Effector memory CD4-positive, alpha-beta T cell (primary cell): ENCODE results near the gene ASCC2.

ENCODE experiments used
- DNase-seq, 3 donors: peaks; one replicate each; pipeline ENCODE4 v3.0.0-alpha.2; 2020
- H3K27ac ChIP-seq: 2 replicates; pipeline ENCODE4 v1.7.0; 2013; ENCODE audit warnings: mild to moderate bottlenecking, low read length, moderate library complexity; ENCODE audit not compliant: insufficient read depth, poor library complexity, severe bottlenecking
- H3K27me3 ChIP-seq: replicated peaks from 2 replicates; pipeline ENCODE4 v1.7.0; 2013; ENCODE audit warnings: mild to moderate bottlenecking, low read length; ENCODE audit not compliant: insufficient read depth, control insufficient read depth, poor library complexity, severe bottlenecking
- H3K36me3 ChIP-seq: 2 replicates; pipeline ENCODE4 v1.7.0; 2013; ENCODE audit warnings: mild to moderate bottlenecking, low read length, moderate library complexity; ENCODE audit not compliant: control insufficient read depth, insufficient read depth
- H3K4me1 ChIP-seq: 2 replicates; pipeline ENCODE4 v1.7.0; 2013; ENCODE audit warnings: low read length, mild to moderate bottlenecking; ENCODE audit not compliant: control insufficient read depth, insufficient read depth, poor library complexity, severe bottlenecking
- H3K4me3 ChIP-seq: 2 replicates; pipeline ENCODE4 v1.7.0; 2013; ENCODE audit warnings: low read length, low read depth, mild to moderate bottlenecking; ENCODE audit not compliant: insufficient read depth, poor library complexity, severe bottlenecking
- H3K9me3 ChIP-seq: 2 replicates; pipeline ENCODE4 v1.7.0; 2013; ENCODE audit warnings: mild to moderate bottlenecking, low read length, moderate library complexity; ENCODE audit not compliant: control insufficient read depth

ASCC2 gene

GRCh38 chr22:29751669-29752068 is 86.4 kb downstream of the ASCC2 start:
- Histone ChIP-seq H3K4me3 (no peak overlapping the region), H3K27me3 (no peaks in the 10 kb centered on the region), H3K9me3 (no peaks in the 10 kb centered on the region), H3K4me1 (peaks cover 8% of the 10 kb centered on the region), H3K36me3 (peaks cover 14% of the 10 kb centered on the region), H3K27ac (no peak overlapping the region)
- DNase-seq: no peak

GRCh38 chr22:29750559-29751538 is 87.2 kb downstream of the ASCC2 start:
- H3K36me3 ChIP-seq: peaks cover 16% of the 10 kb centered on the region
- H3K27me3 ChIP-seq: no peaks in the 10 kb centered on the region
- no peak overlapping the region for H3K27ac ChIP-seq
- no peaks in the 10 kb centered on the region for H3K9me3 ChIP-seq
- no peak for DNase-seq
- H3K4me3 ChIP-seq: no peak overlapping the region
- H3K4me1 ChIP-seq: peaks cover 8% of the 10 kb centered on the region

- Histone ChIP-seq H3K9me3 (no peaks in the 10 kb centered on the region), H3K4me1 (peaks cover 8% of the 10 kb centered on the region), H3K27ac (no peak overlapping the region), H3K27me3 (no peaks in the 10 kb centered on the region), H3K36me3 (peaks cover 16% of the 10 kb centered on the region), H3K4me3 (no peak overlapping the region)
- DNase-seq: no peak
These were observed 88.0 kb downstream of the ASCC2 start for GRCh38 chr22:29750029-29750428.

- Histone ChIP-seq H3K9me3 (no peaks in the 10 kb centered on the region), H3K27ac (no peak overlapping the region), H3K27me3 (no peaks in the 10 kb centered on the region), H3K4me3 (no peak overlapping the region), H3K36me3 (peaks cover 19% of the 10 kb centered on the region), H3K4me1 (peaks cover 8% of the 10 kb centered on the region)
- no peak for DNase-seq
These were observed 89.7 kb downstream of the ASCC2 start for GRCh38 chr22:29748248-29748893.

- H3K4me1 ChIP-seq: peaks cover 8% of the 10 kb centered on the region
- DNase-seq: no peak
- H3K36me3 ChIP-seq: peaks cover 19% of the 10 kb centered on the region
- no peak overlapping the region for H3K27ac ChIP-seq
- H3K9me3 ChIP-seq: no peaks in the 10 kb centered on the region
- H3K4me3 ChIP-seq: no peak overlapping the region
- no peaks in the 10 kb centered on the region for H3K27me3 ChIP-seq
These were observed 90.2 kb downstream of the ASCC2 start for GRCh38 chr22:29747832-29748231.

GRCh38 chr22:29744902-29745301 is 93.2 kb downstream of the ASCC2 start:
- no peak for DNase-seq
- no peak overlapping the region for H3K4me3 ChIP-seq

GRCh38 chr22:29742326-29742725 is 95.7 kb downstream of the ASCC2 start:
- H3K9me3 ChIP-seq: no peaks in the 10 kb centered on the region
- peaks cover 26% of the 10 kb centered on the region for H3K36me3 ChIP-seq
- H3K4me3 ChIP-seq: no peak overlapping the region
- H3K27me3 ChIP-seq: no peaks in the 10 kb centered on the region
- DNase-seq: no peak
- no peak overlapping the region for H3K27ac ChIP-seq
- no peaks in the 10 kb centered on the region for H3K4me1 ChIP-seq

More at GRCh38 chr22:29744902-29745301, 93.2 kb downstream of the ASCC2 start:
- Histone ChIP-seq H3K9me3 (no peaks in the 10 kb centered on the region), H3K27ac (no peak overlapping the region), H3K36me3 (peaks cover 23% of the 10 kb centered on the region), H3K4me1 (no peaks in the 10 kb centered on the region), H3K27me3 (no peaks in the 10 kb centered on the region)

- Histone ChIP-seq H3K4me3 (no peak overlapping the region), H3K27ac (no peak overlapping the region), H3K27me3 (no peaks in the 10 kb centered on the region), H3K36me3 (peaks cover 22% of the 10 kb centered on the region), H3K4me1 (no peaks in the 10 kb centered on the region), H3K9me3 (no peaks in the 10 kb centered on the region)
- DNase-seq: no peak
These were observed 96.1 kb downstream of the ASCC2 start for GRCh38 chr22:29741926-29742325.

GRCh38 chr22:29740216-29740615 is 97.9 kb downstream of the ASCC2 start:
- H3K36me3 ChIP-seq: peaks cover 17% of the 10 kb centered on the region
- H3K27me3 ChIP-seq: no peaks in the 10 kb centered on the region
- no peak overlapping the region for H3K4me3 ChIP-seq
- DNase-seq: no peak
- H3K9me3 ChIP-seq: no peaks in the 10 kb centered on the region
- no peak overlapping the region for H3K27ac ChIP-seq
- H3K4me1 ChIP-seq: no peaks in the 10 kb centered on the region

GRCh38 chr22:29739346-29739875 is 98.7 kb downstream of the ASCC2 start:
- no peaks in the 10 kb centered on the region for H3K9me3 ChIP-seq
- no peaks in the 10 kb centered on the region for H3K4me1 ChIP-seq
- no peak overlapping the region for H3K4me3 ChIP-seq
- no peaks in the 10 kb centered on the region for H3K27me3 ChIP-seq
- H3K27ac ChIP-seq: no peak overlapping the region
- peaks cover 15% of the 10 kb centered on the region for H3K36me3 ChIP-seq
- no peak for DNase-seq
